HG03060 (cell line): ENCODE results near the gene FAXDC2.

Experiments
- ATAC-seq: cut with Tn5 transposase; IDR thresholded peaks from one replicate; pipeline ENCODE4 v1.9.1; 2021; ENCODE audit warnings: low read depth, moderate number of reproducible peaks; ENCODE audit not compliant: unreplicated experiment

Gene FAXDC2

DNA sequence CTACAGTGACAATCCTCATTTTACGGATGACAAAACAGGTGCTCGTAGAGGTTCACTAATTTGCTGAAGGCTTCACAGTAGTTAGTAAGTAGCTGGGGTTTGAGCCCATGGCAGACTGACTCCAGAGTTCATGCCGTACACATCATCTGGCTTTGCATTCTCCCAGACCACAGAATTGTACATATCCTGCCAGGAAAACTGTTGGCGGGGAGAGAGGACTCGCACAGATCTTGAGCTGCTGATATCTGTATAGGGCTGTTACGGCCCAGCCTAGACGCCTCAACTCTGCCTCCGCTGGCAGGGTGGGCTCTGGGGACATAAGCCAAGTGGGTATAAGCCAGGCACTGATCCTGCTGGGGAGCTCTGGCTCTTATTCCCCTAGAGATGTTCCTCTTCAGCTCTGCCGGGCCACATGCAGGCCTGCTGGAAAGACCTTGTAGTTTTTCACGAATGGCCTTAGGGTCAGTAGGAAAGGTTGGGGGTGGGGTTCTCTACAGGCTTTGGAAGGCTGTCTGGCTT is 79.0 kb downstream of the FAXDC2 start:
- ATAC-seq = no peak

DNA sequence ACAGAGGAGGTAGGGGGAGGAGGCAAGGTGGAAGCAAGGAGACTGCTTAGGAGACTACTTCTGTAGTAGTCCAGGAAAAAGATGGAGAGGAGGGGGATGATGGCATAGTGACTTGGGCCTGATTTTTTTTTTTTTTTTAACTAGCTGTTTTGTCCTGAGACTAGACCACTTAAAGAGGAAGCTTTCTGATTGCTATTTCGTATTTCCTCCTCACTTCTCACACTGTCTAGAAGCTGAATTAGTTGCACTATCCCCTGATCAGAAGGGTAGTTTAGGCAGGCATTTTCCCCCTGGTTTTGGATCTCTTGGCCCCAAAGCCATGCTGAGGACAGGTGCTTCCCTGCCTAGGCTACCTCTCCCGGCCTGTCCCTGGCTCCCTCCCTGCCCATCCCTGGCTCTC is 80.3 kb downstream of the FAXDC2 start:
- ATAC-seq = no peak
